Adipocyte (in vitro differentiated cells): ENCODE measurements around the gene FYN.
"Not testable (repeated sequence)": the region's sequence is repeated elsewhere in the genome, so short reads cannot be mapped to it uniquely, and the experiment has no call there.

Experiments used
- DNase-seq: peaks from one replicate; pipeline ENCODE4 v3.0.0-alpha.2; 2015; ENCODE audit warnings: low read depth
- H3K27me3 ChIP-seq: replicated peaks from 2 replicates; pipeline ENCODE4 v1.7.0; 2013; ENCODE audit warnings: mild to moderate bottlenecking, low read length, moderate library complexity; ENCODE audit not compliant: control insufficient read depth, insufficient read depth
- H3K36me3 ChIP-seq: 2 replicates; pipeline ENCODE4 v1.7.0; 2013; ENCODE audit warnings: low read length, mild to moderate bottlenecking, moderate library complexity; ENCODE audit not compliant: control insufficient read depth, insufficient read depth, severe bottlenecking
- H3K4me1 ChIP-seq: 2 replicates; pipeline ENCODE4 v1.7.0; 2013; ENCODE audit warnings: mild to moderate bottlenecking, low read length, moderate library complexity; ENCODE audit not compliant: control insufficient read depth, insufficient read depth
- H3K4me3 ChIP-seq: 2 replicates; pipeline ENCODE4 v1.7.0; 2013; ENCODE audit warnings: mild to moderate bottlenecking, low read length, moderate library complexity
- H3K9ac ChIP-seq: 2 replicates; pipeline ENCODE4 v1.7.0; 2013; ENCODE audit warnings: mild to moderate bottlenecking, low read length, moderate library complexity
- H3K9me3 ChIP-seq: 2 replicates; pipeline ENCODE4 v1.7.0; 2013; ENCODE audit warnings: mild to moderate bottlenecking, low read length, moderate library complexity; ENCODE audit not compliant: control insufficient read depth

The FYN gene

GRCh38 chr6:111688331-111688730 is 184.9 kb downstream of the FYN start:
- Histone ChIP-seq H3K36me3 (peaks cover 68% of the 10 kb centered on the region), H3K9ac (no peak overlapping the region), H3K4me1 (peaks cover 37% of the 10 kb centered on the region), H3K27me3 (no peaks in the 10 kb centered on the region), H3K4me3 (no peak overlapping the region), H3K9me3 (no peaks in the 10 kb centered on the region)
- DNase-seq, result no peak

DNA sequence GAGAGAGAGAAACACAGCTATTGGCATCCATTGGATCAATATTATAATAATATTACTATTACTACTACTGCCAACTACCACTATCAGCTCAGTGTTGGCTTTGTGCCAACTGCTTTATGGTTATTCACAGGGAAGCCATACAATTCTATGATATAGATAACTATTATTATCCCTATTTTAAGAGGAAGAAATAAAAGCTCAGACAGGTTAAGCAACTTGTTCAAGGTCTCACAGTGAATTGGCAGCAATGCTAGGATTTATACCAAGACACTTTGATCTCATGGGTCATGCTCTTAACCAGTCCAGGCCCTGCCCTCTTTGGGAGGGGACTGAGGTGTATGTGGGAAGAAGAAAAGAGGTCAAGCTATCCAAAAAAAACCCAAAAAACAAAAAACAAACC is 185.6 kb downstream of the FYN start:
- Histone ChIP-seq H3K9ac (no peak overlapping the region), H3K27me3 (no peaks in the 10 kb centered on the region), H3K4me1 (peaks cover 44% of the 10 kb centered on the region), H3K36me3 (peaks cover 63% of the 10 kb centered on the region), H3K9me3 (no peaks in the 10 kb centered on the region), H3K4me3 (no peak overlapping the region)
- DNase-seq, result no peak

- Histone ChIP-seq H3K4me1 (peaks cover 51% of the 10 kb centered on the region), H3K27me3 (no peaks in the 10 kb centered on the region), H3K9me3 (no peaks in the 10 kb centered on the region), H3K4me3 (no peak overlapping the region), H3K9ac (peak overlapping the region; percentile 48), H3K36me3 (peaks cover 62% of the 10 kb centered on the region)
- no peak for DNase-seq
Measured at GRCh38 chr6:111686932-111687266, 186.4 kb downstream of the FYN start.

GRCh38 chr6:111686249-111686931 is 186.9 kb downstream of the FYN start:
- Histone ChIP-seq H3K36me3 (peaks cover 61% of the 10 kb centered on the region), H3K4me3 (peak overlapping the region; percentile 2)

DNA sequence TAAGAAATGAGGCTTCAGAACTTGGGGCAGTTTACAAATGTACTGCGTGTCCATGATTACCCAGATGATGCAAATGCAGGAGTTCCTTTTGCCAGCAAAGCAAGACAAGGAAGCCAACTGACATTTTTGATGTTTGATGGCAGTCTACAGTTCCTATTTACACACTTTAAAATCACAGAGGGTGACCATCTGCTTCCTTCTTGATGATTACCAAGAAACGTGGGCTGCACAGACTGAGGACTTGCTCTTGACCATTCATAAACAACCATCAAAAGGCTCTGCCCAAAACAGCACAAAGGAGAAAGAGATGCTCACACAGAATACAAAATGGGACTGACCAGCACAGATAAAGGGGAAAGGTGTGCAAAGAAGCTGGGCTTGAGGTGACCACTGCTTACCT is 187.7 kb downstream of the FYN start:
- Histone ChIP-seq H3K36me3 (peaks cover 54% of the 10 kb centered on the region), H3K4me1 (peaks cover 59% of the 10 kb centered on the region), H3K27me3 (no peaks in the 10 kb centered on the region), H3K9ac (peak overlapping the region; percentile 48), H3K9me3 (no peaks in the 10 kb centered on the region), H3K4me3 (no peak overlapping the region)
- no peak for DNase-seq

More at GRCh38 chr6:111686249-111686931, 186.9 kb downstream of the FYN start:
- no peak for DNase-seq
- Histone ChIP-seq H3K4me1 (peaks cover 56% of the 10 kb centered on the region), H3K9me3 (no peaks in the 10 kb centered on the region), H3K9ac (peak overlapping the region; percentile 48), H3K27me3 (no peaks in the 10 kb centered on the region)

- Histone ChIP-seq H3K36me3 (peaks cover 49% of the 10 kb centered on the region), H3K9ac (peak overlapping the region; percentile 48), H3K27me3 (no peaks in the 10 kb centered on the region), H3K9me3 (no peaks in the 10 kb centered on the region), H3K4me3 (no peak overlapping the region), H3K4me1 (peaks cover 62% of the 10 kb centered on the region)
- DNase-seq, result no peak
Measured at GRCh38 chr6:111685058-111685457, 188.2 kb downstream of the FYN start.

DNA sequence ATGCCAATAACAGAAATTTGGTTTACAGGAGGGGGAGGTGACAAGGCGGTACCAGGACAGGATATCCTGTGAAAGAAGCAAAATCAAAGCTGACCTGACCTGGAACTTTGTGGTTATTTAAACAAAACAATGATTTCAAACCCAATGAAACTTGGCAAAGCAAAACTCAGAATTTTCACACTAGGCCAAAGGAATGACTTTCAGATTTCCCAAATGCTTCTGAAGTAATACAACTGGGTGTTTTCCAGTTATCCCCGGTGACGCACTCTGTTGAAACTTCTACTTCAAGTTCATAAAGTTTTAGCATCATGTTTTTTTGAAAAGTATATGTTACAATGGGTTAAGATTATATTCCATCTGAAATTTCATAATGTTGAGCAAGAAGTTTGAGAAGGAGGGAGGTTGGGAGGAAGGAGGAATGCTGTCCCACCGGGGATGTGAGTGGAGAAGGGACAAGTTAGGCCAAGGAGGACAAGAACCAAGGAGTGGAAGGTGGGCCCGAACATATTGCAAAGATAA is 189.4 kb downstream of the FYN start:
- Histone ChIP-seq H3K4me1 (peaks cover 75% of the 10 kb centered on the region), H3K36me3 (peaks cover 45% of the 10 kb centered on the region), H3K9me3 (no peaks in the 10 kb centered on the region), H3K27me3 (no peaks in the 10 kb centered on the region), H3K4me3 (no peak overlapping the region), H3K9ac (peak overlapping the region; percentile 62)
- DNase-seq, result peak; percentile 79

DNA sequence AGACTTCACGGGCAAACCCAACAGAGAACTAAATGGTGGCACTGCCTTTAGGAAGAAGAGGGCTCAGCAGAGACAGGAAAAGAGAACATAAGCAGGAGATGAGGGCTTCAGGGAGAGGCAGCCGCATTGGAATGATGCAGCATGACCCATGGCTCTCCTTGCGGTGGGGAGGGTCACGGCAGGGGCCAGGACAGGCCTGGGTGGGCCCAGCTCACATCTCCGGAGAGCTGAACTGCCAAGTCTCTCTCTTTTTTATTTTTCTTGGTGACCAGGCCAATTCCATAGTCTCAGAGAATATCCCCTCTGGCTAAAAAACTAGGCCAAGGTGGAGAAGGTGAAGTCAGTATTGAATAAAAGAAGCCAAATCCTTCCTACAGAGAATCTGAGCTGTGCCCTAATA is 190.1 kb downstream of the FYN start:
- DNase-seq, result no peak
- peak overlapping the region; percentile 62 for H3K9ac ChIP-seq
- H3K9me3 ChIP-seq, result no peaks in the 10 kb centered on the region
- no peaks in the 10 kb centered on the region for H3K27me3 ChIP-seq
- H3K4me3 ChIP-seq, result no peak overlapping the region
- peaks cover 76% of the 10 kb centered on the region for H3K4me1 ChIP-seq
- peaks cover 44% of the 10 kb centered on the region for H3K36me3 ChIP-seq

DNA sequence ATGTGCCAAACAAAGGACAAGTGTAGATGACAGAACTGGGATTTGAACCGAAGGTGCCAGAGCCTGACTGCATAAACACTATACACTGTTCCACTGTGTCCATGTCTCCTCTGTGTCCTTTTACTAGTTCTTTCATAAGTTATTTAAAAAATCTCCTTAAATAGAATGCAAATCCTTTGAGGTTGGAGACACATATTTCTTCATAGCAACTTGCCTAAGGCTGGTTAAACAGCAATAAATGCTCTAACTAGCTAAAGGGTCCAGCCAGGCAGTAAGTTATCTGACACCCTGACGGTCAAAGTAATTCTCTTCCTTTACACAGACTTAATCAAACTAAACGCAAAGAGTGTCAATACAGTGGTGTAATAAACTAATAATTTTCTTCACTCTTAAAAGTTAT is 191.4 kb downstream of the FYN start:
- no peaks in the 10 kb centered on the region for H3K9me3 ChIP-seq
- H3K9ac ChIP-seq, result peak overlapping the region; percentile 10
- no peaks in the 10 kb centered on the region for H3K27me3 ChIP-seq
- peak; percentile 39 for DNase-seq
- peaks cover 51% of the 10 kb centered on the region for H3K36me3 ChIP-seq
- peaks cover 72% of the 10 kb centered on the region for H3K4me1 ChIP-seq
- H3K4me3 ChIP-seq, result no peak overlapping the region

DNA sequence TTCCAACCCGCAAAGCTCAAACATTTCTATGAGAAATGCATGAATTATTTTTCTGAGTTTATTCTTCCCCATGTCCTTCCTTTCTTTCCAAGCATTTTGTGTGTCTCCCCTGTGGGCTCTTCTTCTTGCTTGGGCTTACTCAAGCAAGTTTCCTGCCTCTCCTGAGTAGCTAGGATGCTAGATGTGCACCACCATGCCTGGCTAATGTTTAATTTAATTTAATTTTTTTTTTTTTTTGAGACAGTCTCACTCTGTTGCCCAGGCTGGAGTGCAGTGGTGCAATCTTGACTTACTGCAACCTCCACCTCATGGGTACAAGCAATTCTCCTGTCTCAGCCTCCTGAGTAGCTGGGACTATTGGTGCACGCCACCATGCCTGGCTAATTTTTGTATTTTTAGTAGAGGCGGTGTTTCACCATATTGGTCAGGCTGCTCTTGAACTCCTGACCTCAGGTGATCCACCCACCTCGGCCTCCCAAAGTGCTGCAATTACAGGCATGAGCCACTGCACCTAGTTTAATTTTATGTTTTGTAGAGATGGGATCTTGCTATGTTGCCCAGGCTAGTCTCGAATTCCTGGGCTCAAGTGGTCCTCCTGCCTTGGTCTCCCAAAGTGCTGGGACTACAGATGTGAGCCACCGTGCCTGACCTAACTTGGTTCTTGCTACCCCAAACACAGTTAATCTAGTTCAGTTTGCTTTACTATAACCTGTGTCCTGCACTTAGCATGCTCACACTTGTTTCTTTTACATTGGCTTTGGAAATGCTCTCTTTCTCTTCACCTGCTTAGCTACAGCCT is 192.2 kb downstream of the FYN start:
- not testable (repeated sequence) for DNase-seq, H3K27me3 ChIP-seq, H3K4me3 ChIP-seq, H3K9me3 ChIP-seq
- Histone ChIP-seq H3K9ac (peak overlapping the region; percentile 10), H3K36me3 (peaks cover 59% of the 10 kb centered on the region), H3K4me1 (peaks cover 64% of the 10 kb centered on the region)

GRCh38 chr6:111680015-111680712 is 193.1 kb downstream of the FYN start:
- H3K27me3 ChIP-seq, result no peaks in the 10 kb centered on the region
- no peak for DNase-seq
- H3K4me1 ChIP-seq, result peaks cover 55% of the 10 kb centered on the region
- no peak overlapping the region for H3K9ac ChIP-seq
- H3K4me3 ChIP-seq, result no peak overlapping the region
- H3K36me3 ChIP-seq, result peaks cover 57% of the 10 kb centered on the region
- no peaks in the 10 kb centered on the region for H3K9me3 ChIP-seq
